ENCODE data around the gene CPNE7.

CPNE7 gene

GRCh38 chr16:89613231-89613953, 37.8 kb downstream of the CPNE7 start, which contains the start of gene DPEP1:
Gene DPEP1 (plus strand): TSS chr16:89613642. CDS start chr16:89630411, 16,769 bp downstream.
- CTCF ChIA-PET, result interaction anchor here (0.7 kb wide), 1 partner anchor 214 kb away, joined by 5 read pairs; no protein-coding TSS in a partner anchor
- DNase-seq (ENCODE audit: low spot score), result no peak
- no peak within 1 kb of the TSS for H3K27ac ChIP-seq
- no peak for TF ChIP-seq CTCF (conservative IDR thresholded peaks at IDR 0.05; ENCODE audit: low read depth)
- POLR2A ChIA-PET (ENCODE audit: low non-redundant PET), result no interaction called here

GRCh38 chr16:89613954-89614459, 38.4 kb downstream of the CPNE7 start:
- ChIA-PET CTCF (interaction anchor here (0.5 to 0.7 kb wide), 2 partner anchors 55 to 214 kb away, joined by 3 to 5 read pairs; no protein-coding TSS in a partner anchor), POLR2A (ENCODE audit: low non-redundant PET) (no interaction called here)
- DNase-seq (ENCODE audit: low spot score), result no peak
- no peak for TF ChIP-seq CTCF (conservative IDR thresholded peaks at IDR 0.05; ENCODE audit: low read depth)
- H3K27ac ChIP-seq, result no peak overlapping the region

- DNase-seq (ENCODE audit: low spot score), result no peak
- no peak overlapping the region for H3K27ac ChIP-seq
- CTCF ChIA-PET, result interaction anchor here (0.6 to 1.5 kb wide), 10 partner anchors 11 to 156 kb away, joined by 4 to 10 read pairs (median 5); partner anchors contain the start of gene CPNE7
- POLR2A ChIA-PET (ENCODE audit: low non-redundant PET), result no interaction called here
- no peak for TF ChIP-seq CTCF (conservative IDR thresholded peaks at IDR 0.05; ENCODE audit: low read depth)
Observed at GRCh38 chr16:89615176-89615575, 39.6 kb downstream of the CPNE7 start.

GRCh38 chr16:89615596-89616090, 40.1 kb downstream of the CPNE7 start:
- no peak for DNase-seq (ENCODE audit: low spot score)

GRCh38 chr16:89616623-89617022, 41.1 kb downstream of the CPNE7 start:
- no peak for TF ChIP-seq CTCF (conservative IDR thresholded peaks at IDR 0.05; ENCODE audit: low read depth)
- ChIA-PET POLR2A (ENCODE audit: low non-redundant PET) (no interaction called here), CTCF (interaction anchor here (1.0 kb wide), 1 partner anchor 25 kb away, joined by 3 read pairs; no protein-coding TSS in a partner anchor)
- peak overlapping the region; percentile 61 for H3K27ac ChIP-seq
- no peak for DNase-seq (ENCODE audit: low spot score)

More at GRCh38 chr16:89615596-89616090, 40.1 kb downstream of the CPNE7 start:
- POLR2A ChIA-PET (ENCODE audit: low non-redundant PET), result no interaction called here
- no peak overlapping the region for H3K27ac ChIP-seq
- TF ChIP-seq CTCF (conservative IDR thresholded peaks at IDR 0.05; ENCODE audit: low read depth), result peak; percentile 61
- CTCF ChIA-PET, result interaction anchor here (0.6 to 1.5 kb wide), 11 partner anchors 11 to 786 kb away, joined by 3 to 10 read pairs (median 5); partner anchors contain the start of gene CPNE7

GRCh38 chr16:89617036-89617435, 41.5 kb downstream of the CPNE7 start:
- ChIA-PET CTCF (interaction anchor here (1.0 kb wide), 1 partner anchor 25 kb away, joined by 3 read pairs; no protein-coding TSS in a partner anchor), POLR2A (ENCODE audit: low non-redundant PET) (no interaction called here)
- TF ChIP-seq CTCF (conservative IDR thresholded peaks at IDR 0.05; ENCODE audit: low read depth), result no peak
- H3K27ac ChIP-seq, result peak overlapping the region; percentile 61
- no peak for DNase-seq (ENCODE audit: low spot score)

Data from RWPE1 (cell line).